ENCODE data around the gene CDHR3.
"Not testable (repeated sequence)": the region's sequence is repeated elsewhere in the genome, so short reads cannot be mapped to it uniquely, and the experiment has no call there.

Gene CDHR3

GRCh38 chr7:105951597-105951996 is 11.5 kb upstream of the CDHR3 start:
- Histone ChIP-seq H3K4me2 (no peak overlapping the region), H3K79me2 (ENCODE audit: insufficient read depth, low read depth) (no peaks in the 10 kb centered on the region), H3K4me1 (ENCODE audit: low read depth, poor library complexity, severe bottlenecking) (no peaks in the 10 kb centered on the region), H3K9ac (no peak overlapping the region), H3K27me3 (ENCODE audit: insufficient read depth, low read depth) (no peaks in the 10 kb centered on the region), H3K27ac (no peak overlapping the region), H3K36me3 (ENCODE audit: insufficient read depth) (no peaks in the 10 kb centered on the region), H2AFZ (ENCODE audit: low read depth) (no peak overlapping the region), H3K4me3 (IDR thresholded peaks at IDR 0.05; ENCODE audit: insufficient read depth, low read depth, low read length) (no peak overlapping the region), H4K20me1 (ENCODE audit: insufficient read depth) (no peaks in the 10 kb centered on the region)
- no peak for TF ChIP-seq CTCF (conservative IDR thresholded peaks at IDR 0.05; ENCODE audit: low read depth, low read length)

GRCh38 chr7:105952917-105953595 is 10.0 kb upstream of the CDHR3 start:
- H4K20me1 ChIP-seq (ENCODE audit: insufficient read depth), result no peaks in the 10 kb centered on the region
- H3K9ac ChIP-seq, result no peak overlapping the region
- TF ChIP-seq CTCF (conservative IDR thresholded peaks at IDR 0.05; ENCODE audit: low read depth, low read length), result no peak
- no peak overlapping the region for H2AFZ ChIP-seq (ENCODE audit: low read depth)
- no peaks in the 10 kb centered on the region for H3K79me2 ChIP-seq (ENCODE audit: insufficient read depth, low read depth)
- no peaks in the 10 kb centered on the region for H3K27me3 ChIP-seq (ENCODE audit: insufficient read depth, low read depth)
- no peaks in the 10 kb centered on the region for H3K4me1 ChIP-seq (ENCODE audit: low read depth, poor library complexity, severe bottlenecking)
- H3K4me3 ChIP-seq (IDR thresholded peaks at IDR 0.05; ENCODE audit: insufficient read depth, low read depth, low read length), result no peak overlapping the region
- no peak overlapping the region for H3K4me2 ChIP-seq
- no peak overlapping the region for H3K27ac ChIP-seq
- H3K36me3 ChIP-seq (ENCODE audit: insufficient read depth), result no peaks in the 10 kb centered on the region

- Histone ChIP-seq H3K27me3 (ENCODE audit: insufficient read depth, low read depth) (no peaks in the 10 kb centered on the region), H3K9ac (no peak overlapping the region), H3K79me2 (ENCODE audit: insufficient read depth, low read depth) (no peaks in the 10 kb centered on the region), H4K20me1 (ENCODE audit: insufficient read depth) (no peaks in the 10 kb centered on the region), H3K4me3 (IDR thresholded peaks at IDR 0.05; ENCODE audit: insufficient read depth, low read depth, low read length) (no peak overlapping the region), H3K36me3 (ENCODE audit: insufficient read depth) (no peaks in the 10 kb centered on the region), H2AFZ (ENCODE audit: low read depth) (no peak overlapping the region), H3K4me2 (no peak overlapping the region), H3K4me1 (ENCODE audit: low read depth, poor library complexity, severe bottlenecking) (no peaks in the 10 kb centered on the region), H3K27ac (no peak overlapping the region)
- TF ChIP-seq CTCF (conservative IDR thresholded peaks at IDR 0.05; ENCODE audit: low read depth, low read length), result no peak
Observed at GRCh38 chr7:105954711-105955110, 8.4 kb upstream of the CDHR3 start.

GRCh38 chr7:105955651-105956466 is 7.2 kb upstream of the CDHR3 start:
- H3K27me3 ChIP-seq (ENCODE audit: insufficient read depth, low read depth); H3K79me2 ChIP-seq (ENCODE audit: insufficient read depth, low read depth); H3K4me2 ChIP-seq; H3K4me1 ChIP-seq (ENCODE audit: low read depth, poor library complexity, severe bottlenecking); H3K36me3 ChIP-seq (ENCODE audit: insufficient read depth); H2AFZ ChIP-seq (ENCODE audit: low read depth); H3K27ac ChIP-seq; H3K4me3 ChIP-seq (IDR thresholded peaks at IDR 0.05; ENCODE audit: insufficient read depth, low read depth, low read length); H3K9ac ChIP-seq; H4K20me1 ChIP-seq (ENCODE audit: insufficient read depth): not testable (repeated sequence)

- Histone ChIP-seq H3K36me3 (ENCODE audit: insufficient read depth) (no peaks in the 10 kb centered on the region), H2AFZ (ENCODE audit: low read depth) (no peak overlapping the region), H3K4me2 (no peak overlapping the region), H3K4me1 (ENCODE audit: low read depth, poor library complexity, severe bottlenecking) (no peaks in the 10 kb centered on the region), H3K27ac (no peak overlapping the region), H3K4me3 (IDR thresholded peaks at IDR 0.05; ENCODE audit: insufficient read depth, low read depth, low read length) (no peak overlapping the region), H3K79me2 (ENCODE audit: insufficient read depth, low read depth) (no peaks in the 10 kb centered on the region), H4K20me1 (ENCODE audit: insufficient read depth) (no peaks in the 10 kb centered on the region), H3K27me3 (ENCODE audit: insufficient read depth, low read depth) (no peaks in the 10 kb centered on the region), H3K9ac (no peak overlapping the region)
- no peak for TF ChIP-seq CTCF (conservative IDR thresholded peaks at IDR 0.05; ENCODE audit: low read depth, low read length)
Observed at GRCh38 chr7:105958012-105958411, 5.1 kb upstream of the CDHR3 start.
